Body of pancreas (tissue), 4 donors: ENCODE measurements around the gene LMO4. TPM values are rescaled to one million over a fixed set of nuclear protein-coding genes. Genes with fewer than 3 reads are reported as not detected.
A peak's percentile ranks its signal among the peaks of the same experiment; 100 is the strongest.

Experiments
- ATAC-seq: fragments of 150-250 bp; one replicate; pipeline ENCODE4 v1.9.1; 2016
- DNase-seq, 4 donors: peaks; one replicate each; pipeline ENCODE4 v3.0.0-alpha.2; 2019
- H3K27ac ChIP-seq, 4 donors: fragments of 200-600 bp; sonication (generic); 1 replicate in 3 of 4; 2 replicates in 1 of 4; pipeline versions ENCODE4 v1.5.1 to v1.6.1; 2016 to 2019; ENCODE audit warnings: mild to moderate bottlenecking in 1 of 4, mixed read lengths in 1 of 4, moderate library complexity in 1 of 4
- H3K27me3 ChIP-seq, 2 donors: fragments of 200-600 bp; sonication (generic); one replicate each; pipeline ENCODE4 v1.6.0; 2016; ENCODE audit warnings: mild to moderate bottlenecking in 1 of 2
- H3K36me3 ChIP-seq, 2 donors: fragments of 200-600 bp; sonication (generic); replicated peaks in 1 of 2; 2 replicates each; pipeline ENCODE4 v1.5.1; 2016; ENCODE audit warnings: low read depth in 2 of 2; ENCODE audit not compliant: insufficient read depth in 1 of 2
- H3K4me1 ChIP-seq: fragments of 200-600 bp; sonication (generic); one replicate; pipeline ENCODE4 v1.6.0; 2016
- H3K4me3 ChIP-seq, 2 donors: fragments of 200-600 bp; sonication (generic); 1 replicate in 1 of 2; 2 replicates in 1 of 2; pipeline ENCODE4 v1.5.1; 2016 to 2019
- H3K9me3 ChIP-seq, 3 donors: fragments of 200-600 bp; sonication (generic); 1 replicate in 2 of 3; 2 replicates in 1 of 3; pipeline ENCODE4 v1.5.1; 2016
- POLR2A ChIP-seq, 3 donors: fragments of 450-650 bp; IDR thresholded peaks; one replicate each; pipeline ENCODE4 v1.6.1; 2016; ENCODE audit warnings: antibody characterized with exemption in 3 of 3, mild to moderate bottlenecking in 2 of 3
- WGBS, 2 donors: methylation state at CpG; one replicate each; pipeline ENCODE4 v1.1.5; 2017; 5-methylcytosine and 5-hydroxymethylcytosine counted together
- intact Hi-C: fragments of 100-400 bp; cut with DNase I; formaldehyde crosslinking; loops from one replicate; pipeline ENCODE4 v1.15.1; 2023
- total RNA-seq, 2 donors: library from RNA; depleted of rRNA; stranded (reverse); fragments of >200 nt; gene quantifications; one replicate each; pipeline ENCODE4 v1.1.0, GENCODE V29; 2016
- TF ChIP-seq, protein P1 (sequence below), 7 experiments: fragments of 450-650 bp in 4 of 7; fragments of 200-600 bp in 3 of 7; sonication (generic) in 3 of 7; IDR thresholded peaks; one replicate each; pipeline ENCODE4 v1.5.1; 2016 to 2019; ENCODE audit warnings: antibody characterized with exemption in 7 of 7

LMO4 gene
- total RNA-seq, 2 donors from 2014 or later: 14.2 to 23.6 TPM

DNA sequence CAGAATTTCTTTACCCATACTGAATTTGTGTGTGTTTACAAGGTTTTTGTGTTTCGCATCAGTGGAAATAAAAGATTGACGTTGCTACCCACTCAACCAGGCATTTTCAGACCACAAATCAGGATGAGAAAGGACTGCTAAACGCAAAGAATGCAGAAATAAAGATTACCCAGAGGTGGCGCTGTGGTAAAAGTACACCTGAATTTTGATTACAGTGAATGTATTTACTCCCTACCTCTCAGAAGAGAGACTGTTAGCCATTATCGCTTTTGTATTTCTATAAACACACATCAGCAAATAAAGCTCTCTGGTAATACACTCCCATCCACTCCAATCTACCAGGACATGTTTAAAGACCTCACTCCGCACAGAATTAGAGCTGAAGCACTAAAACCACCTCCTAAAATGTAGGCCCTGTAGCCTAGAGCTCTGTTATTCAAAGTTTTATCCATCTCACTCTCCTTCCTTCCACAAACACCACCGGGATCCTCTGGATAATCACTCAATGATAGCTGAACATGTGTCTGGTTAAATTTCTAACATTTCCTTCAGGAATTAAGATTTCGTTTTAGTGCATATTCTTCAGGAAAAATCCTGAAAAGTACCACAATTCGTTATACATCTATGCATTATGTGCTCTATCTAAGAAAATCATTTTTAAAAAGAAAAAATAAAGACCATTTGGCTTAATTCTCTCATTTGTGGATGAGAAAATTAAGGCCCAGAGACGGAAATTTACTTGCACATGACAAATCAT is 2.5 kb upstream of the LMO4 start:
- Histone ChIP-seq H3K4me3 (no peak overlapping the region), H3K36me3 (no peaks in the 10 kb centered on the region), H3K27ac (peak overlapping the region in 1 of 4 donors; percentile 14), H3K27me3 (no peaks in the 10 kb centered on the region), H3K4me1 (peaks cover 16% of the 10 kb centered on the region), H3K9me3 (no peaks in the 10 kb centered on the region)
- intact Hi-C loops: loop anchor here (10.0 kb wide), 1 partner anchor 629 kb away; no protein-coding TSS in a partner anchor
- WGBS, 2 donors: 35% methylated on average over 10 of the region's 10 CpGs
- no peak for ATAC-seq
- TF ChIP-seq POLR2A (IDR thresholded peaks at IDR 0.05): no peak
- TF ChIP-seq, protein P1, sequence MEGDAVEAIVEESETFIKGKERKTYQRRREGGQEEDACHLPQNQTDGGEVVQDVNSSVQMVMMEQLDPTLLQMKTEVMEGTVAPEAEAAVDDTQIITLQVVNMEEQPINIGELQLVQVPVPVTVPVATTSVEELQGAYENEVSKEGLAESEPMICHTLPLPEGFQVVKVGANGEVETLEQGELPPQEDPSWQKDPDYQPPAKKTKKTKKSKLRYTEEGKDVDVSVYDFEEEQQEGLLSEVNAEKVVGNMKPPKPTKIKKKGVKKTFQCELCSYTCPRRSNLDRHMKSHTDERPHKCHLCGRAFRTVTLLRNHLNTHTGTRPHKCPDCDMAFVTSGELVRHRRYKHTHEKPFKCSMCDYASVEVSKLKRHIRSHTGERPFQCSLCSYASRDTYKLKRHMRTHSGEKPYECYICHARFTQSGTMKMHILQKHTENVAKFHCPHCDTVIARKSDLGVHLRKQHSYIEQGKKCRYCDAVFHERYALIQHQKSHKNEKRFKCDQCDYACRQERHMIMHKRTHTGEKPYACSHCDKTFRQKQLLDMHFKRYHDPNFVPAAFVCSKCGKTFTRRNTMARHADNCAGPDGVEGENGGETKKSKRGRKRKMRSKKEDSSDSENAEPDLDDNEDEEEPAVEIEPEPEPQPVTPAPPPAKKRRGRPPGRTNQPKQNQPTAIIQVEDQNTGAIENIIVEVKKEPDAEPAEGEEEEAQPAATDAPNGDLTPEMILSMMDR (IDR thresholded peaks at IDR 0.05): peak; percentile 43 to 85 (median 77)
- peak; percentile 49 to 64 (median 57) for DNase-seq

DNA sequence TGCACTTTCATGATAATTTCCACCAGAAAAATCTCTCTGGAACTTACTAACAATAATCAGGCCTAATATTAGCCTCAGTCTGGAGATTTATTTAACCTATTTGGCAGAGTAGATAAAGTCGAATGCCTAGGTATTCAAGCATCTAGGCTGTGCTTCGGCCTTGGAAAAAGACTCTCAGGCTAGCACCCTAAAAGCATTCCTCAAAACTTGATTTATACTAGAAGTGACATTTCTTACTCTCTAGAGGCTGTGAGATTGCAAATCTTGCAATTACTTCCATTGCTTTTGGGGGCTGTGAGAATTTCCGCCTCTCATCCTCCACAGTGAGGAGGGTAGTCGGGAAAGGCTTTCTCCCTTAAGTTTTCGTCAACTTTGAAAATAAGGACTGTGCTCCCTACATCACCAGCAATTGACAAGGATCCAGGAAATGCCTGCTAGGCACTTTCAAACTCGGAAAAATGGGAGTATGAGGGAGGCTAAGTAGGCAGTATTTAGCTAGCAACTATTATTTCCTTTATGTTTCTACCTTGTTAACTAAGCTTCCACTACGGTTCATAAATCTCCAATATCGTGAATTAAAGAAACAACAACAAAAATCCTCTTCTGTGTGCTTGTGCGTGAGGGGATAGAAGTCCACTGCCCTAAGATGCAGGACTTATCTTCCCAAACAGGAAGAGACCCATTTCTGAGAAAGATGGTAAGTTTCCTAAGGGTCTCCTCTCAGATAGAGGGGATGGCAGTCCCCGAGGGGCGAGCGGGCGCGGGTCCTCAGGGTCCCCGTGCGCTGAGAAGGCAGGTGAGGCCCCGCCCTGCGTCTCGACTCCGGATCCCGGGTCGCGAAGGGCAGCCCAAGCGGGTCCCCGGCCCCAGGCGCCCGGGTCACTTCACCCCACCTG is 1.1 kb upstream of the LMO4 start:
- DNase-seq: no peak
- intact Hi-C loops: loop anchor here (10.0 kb wide), 1 partner anchor 627 kb away; no protein-coding TSS in a partner anchor
- WGBS, 2 donors: 6 to 8% methylated on average over 27 of the region's 27 CpGs
- H3K27me3 ChIP-seq: no peaks in the 10 kb centered on the region
- no peaks in the 10 kb centered on the region for H3K9me3 ChIP-seq
- H3K4me3 ChIP-seq: peak overlapping the region; percentile 37 to 46
- peak overlapping the region; percentile 94 to 97 (median 96) for H3K27ac ChIP-seq
- TF ChIP-seq, protein P1 (IDR thresholded peaks at IDR 0.05): no peak
- TF ChIP-seq POLR2A (IDR thresholded peaks at IDR 0.05): no peak
- no peaks in the 10 kb centered on the region for H3K36me3 ChIP-seq
- no peak for ATAC-seq
- peaks cover 23% of the 10 kb centered on the region for H3K4me1 ChIP-seq

DNA sequence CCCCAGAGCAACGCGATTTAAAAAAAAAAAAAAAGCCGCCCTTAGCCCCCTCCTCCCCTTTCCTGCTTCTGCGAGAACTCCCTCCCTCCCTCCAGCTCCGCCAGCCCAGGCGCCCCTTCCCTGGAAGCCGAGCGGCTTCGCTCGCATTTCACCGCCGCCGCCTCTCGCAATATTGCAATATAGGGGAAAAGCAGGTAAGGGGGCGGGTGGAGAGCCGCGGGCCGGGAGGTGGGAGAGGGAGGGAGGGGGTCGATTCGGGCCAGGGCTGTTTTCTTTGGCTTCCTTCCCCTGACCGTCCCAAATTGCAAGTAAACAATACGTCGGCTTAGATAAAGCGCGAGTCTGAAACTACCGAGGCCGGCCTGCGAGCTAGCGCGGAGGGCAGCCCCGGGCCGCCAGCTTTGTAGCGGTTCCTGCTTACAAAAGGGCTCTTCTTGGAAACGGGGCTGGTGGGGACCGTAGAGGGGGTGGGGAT is 408 bp downstream of the LMO4 start:
- Histone ChIP-seq H3K36me3 (no peaks in the 10 kb centered on the region), H3K9me3 (no peaks in the 10 kb centered on the region), H3K27ac (peak overlapping the region; percentile 94 to 97 (median 96)), H3K4me3 (peak overlapping the region; percentile 72 to 78), H3K4me1 (peaks cover 35% of the 10 kb centered on the region), H3K27me3 (no peaks in the 10 kb centered on the region)
- WGBS, 2 donors: 0% methylated on average over 31 to 35 of the region's 35 CpGs
- intact Hi-C loops: loop anchor here (10.0 kb wide), 1 partner anchor 626 kb away; no protein-coding TSS in a partner anchor
- DNase-seq (peak; percentile 53 to 70 (median 68)), ATAC-seq (peak; percentile 19)
- no peak for TF ChIP-seq POLR2A (IDR thresholded peaks at IDR 0.05)
- TF ChIP-seq, protein P1 (IDR thresholded peaks at IDR 0.05): no peak

DNA sequence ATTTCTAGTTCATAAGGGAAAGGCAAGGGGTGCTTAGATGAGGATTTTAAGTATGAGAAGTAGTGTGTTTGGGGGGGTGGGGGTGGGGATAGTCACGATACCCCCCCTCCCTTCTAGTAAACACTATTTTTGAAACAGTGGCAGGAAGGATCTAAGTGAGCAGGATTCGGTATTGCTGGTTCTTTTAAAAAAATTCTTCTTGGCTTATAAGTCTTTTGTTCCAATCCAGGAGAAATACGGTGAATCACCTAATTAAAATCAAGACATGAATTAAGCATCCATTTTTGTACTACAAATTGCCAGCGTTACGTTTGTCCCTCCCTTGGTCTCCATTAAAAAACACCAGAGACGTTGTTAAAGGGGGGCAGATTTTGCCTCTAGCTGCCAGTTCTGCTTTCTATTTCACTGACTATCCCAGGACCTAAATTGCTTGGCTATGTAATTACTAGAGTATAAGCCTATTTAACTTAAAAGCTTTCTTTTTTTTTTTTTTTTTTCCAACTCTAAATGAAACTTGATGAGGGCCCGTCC is 911 bp downstream of the LMO4 start:
- no peak for TF ChIP-seq POLR2A (IDR thresholded peaks at IDR 0.05)
- TF ChIP-seq, protein P1 (IDR thresholded peaks at IDR 0.05): peak in 1 of 7 experiments; percentile 7
- intact Hi-C loops: loop anchor here (10.0 kb wide), 1 partner anchor 625 kb away; no protein-coding TSS in a partner anchor

More for the DNA sequence above, 911 bp downstream of the LMO4 start:
- H3K27ac ChIP-seq: peak overlapping the region; percentile 94 to 97 (median 96)
- H3K4me1 ChIP-seq: peaks cover 40% of the 10 kb centered on the region
- H3K27me3 ChIP-seq: no peaks in the 10 kb centered on the region
- H3K36me3 ChIP-seq: no peaks in the 10 kb centered on the region
- ATAC-seq (no peak), DNase-seq (no peak)
- WGBS, 2 donors: 0% methylated on average over 7 of the region's 7 CpGs
- H3K9me3 ChIP-seq: no peaks in the 10 kb centered on the region
- H3K4me3 ChIP-seq: peak overlapping the region; percentile 72 to 78
